ENCODE data around the gene NEMP1.
"Not testable (repeated sequence)": the region's sequence is repeated elsewhere in the genome, so short reads cannot be mapped to it uniquely, and the experiment has no call there.

The NEMP1 gene, protein sequence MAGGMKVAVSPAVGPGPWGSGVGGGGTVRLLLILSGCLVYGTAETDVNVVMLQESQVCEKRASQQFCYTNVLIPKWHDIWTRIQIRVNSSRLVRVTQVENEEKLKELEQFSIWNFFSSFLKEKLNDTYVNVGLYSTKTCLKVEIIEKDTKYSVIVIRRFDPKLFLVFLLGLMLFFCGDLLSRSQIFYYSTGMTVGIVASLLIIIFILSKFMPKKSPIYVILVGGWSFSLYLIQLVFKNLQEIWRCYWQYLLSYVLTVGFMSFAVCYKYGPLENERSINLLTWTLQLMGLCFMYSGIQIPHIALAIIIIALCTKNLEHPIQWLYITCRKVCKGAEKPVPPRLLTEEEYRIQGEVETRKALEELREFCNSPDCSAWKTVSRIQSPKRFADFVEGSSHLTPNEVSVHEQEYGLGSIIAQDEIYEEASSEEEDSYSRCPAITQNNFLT

DNA sequence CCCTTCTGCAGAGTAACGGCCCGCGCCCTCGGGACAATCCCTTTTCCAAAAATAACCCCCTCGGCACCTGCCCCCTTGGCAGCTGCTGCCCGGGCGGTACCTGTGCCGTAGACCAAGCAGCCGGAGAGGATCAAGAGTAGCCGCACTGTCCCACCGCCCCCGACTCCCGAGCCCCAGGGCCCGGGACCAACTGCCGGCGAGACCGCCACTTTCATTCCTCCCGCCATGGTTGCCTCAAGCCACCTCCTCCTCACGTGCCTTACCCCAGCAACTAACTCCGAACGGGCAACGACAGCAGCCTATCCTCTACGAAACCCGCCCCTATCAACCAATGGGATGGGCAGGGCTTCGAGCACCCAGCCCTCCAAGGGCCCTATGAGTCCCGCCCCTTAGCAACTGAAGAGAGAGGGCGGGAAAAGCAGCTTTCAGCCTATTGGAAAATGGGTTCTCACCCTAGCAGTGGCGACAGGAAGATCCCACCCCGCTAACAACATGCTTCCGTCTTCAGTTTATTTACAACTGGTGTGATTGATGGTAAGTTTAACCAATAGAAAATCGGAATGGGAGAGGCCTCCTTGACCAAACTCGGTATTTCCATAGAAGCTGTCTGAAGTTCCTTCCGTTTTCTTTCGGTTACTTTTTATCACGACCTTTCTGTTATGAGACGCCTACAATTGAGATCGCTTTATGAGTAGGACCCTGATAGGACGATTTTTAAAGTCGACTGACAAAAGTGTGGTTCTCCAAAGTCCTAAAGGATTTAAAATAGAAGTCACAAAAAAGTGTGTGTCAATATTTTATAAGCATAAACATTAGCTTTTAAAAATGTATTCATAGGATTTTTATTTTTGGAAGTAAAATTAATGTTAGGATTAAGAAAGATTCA lies at the start of gene NEMP1:
TSS of gene NEMP1 (minus strand) at position 273 of the 886 bp plus-strand sequence. CDS start at position 227, 46 bp downstream.
- DNase-seq = peak; percentile 93

DNA sequence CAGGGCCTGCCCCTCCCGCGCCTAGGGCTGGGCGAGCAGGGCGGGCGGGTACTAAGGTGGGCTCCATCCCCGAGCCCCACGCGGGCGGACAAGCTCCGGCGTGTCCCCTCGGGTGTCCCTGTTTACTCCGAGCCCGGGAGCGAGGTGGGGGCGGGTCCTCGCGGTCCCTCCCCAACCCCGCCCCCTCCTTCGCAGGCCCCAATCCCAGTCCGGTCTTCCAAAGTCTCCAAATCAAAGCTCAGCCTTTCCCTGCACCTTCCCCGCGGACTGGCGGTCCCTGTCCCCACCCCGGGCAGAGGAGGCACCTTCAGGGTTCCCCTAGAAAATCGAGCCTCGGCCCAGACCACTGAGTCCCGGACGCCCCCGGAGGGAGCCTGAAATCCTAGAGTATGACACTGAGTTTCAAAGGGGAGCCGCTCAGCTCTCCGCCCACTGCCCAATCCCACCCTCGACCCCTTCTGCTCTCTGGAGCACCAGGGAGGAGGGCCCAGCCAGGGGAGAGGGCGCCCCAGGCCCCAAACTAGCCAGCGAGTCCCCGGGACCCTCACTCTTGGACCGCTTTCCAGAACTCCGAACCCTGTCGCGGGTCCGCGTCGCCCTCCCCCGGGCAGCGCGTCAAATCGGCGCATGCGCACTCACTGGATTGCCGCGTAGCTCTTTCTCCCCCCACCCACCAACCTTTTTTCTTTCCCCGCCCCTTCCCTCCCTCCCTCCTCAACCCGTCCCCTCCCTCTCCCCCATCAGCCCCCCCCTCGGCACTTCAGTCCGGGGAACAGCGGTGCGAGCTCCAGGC lies 49.3 kb upstream of the NEMP1 start, which contains the start of gene LRP1:
TSS of gene LRP1 (plus strand) at position 758 of the 793 bp plus-strand sequence. CDS start 482 bp downstream, outside the sequence.
- peak; percentile 68 for DNase-seq

DNA sequence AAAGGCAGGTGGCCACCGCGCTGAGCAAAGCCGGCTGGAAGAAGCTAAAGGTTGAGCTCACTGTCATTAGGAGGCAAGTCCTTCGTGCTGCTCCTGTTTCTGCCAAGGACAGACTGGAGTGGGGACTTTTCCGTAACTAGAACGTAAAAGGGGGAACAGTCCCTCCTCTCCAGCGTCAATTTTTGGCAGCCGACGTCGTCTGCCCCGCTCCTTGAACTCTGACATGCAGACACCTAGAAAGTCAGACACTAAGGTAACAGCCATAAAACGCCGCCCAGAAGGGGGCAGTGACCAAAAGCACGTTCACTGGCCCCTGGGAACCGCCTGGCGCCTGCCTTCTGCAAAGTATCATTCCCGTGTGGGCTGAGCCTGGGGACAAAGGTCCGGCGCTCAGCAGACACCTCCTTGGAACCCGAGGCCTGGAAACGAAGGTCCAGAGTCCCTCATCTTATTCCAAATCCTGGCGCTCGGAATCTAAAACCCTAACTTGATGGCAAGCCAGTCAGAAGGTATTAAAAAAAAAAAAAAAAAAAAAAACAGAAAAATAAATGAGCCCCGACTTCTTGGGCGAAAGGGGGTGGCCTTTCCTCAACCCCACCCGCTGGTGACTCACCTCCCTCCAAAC lies 48.6 kb upstream of the NEMP1 start:
- DNase-seq = peak; percentile 7

DNA sequence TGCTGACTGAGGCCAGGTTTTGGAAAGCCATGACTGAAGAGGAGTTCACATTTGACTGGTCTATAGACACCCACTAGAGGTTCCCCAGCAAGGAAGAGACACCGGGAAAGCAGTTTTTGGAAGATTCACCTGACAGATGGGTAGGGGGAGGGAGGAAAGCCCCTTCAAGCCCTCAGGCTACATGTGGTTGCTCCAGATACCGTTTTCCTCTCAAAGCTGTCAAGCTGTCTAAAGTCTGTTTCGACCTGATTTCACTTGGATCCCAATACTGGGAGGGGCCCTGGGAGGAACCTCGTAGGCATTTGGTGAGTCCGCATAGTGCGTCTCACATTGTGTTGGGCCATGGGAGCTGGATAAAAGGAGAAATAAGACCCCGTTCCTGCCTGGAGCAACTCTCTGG lies 48.0 kb upstream of the NEMP1 start:
- no peak for DNase-seq

DNA sequence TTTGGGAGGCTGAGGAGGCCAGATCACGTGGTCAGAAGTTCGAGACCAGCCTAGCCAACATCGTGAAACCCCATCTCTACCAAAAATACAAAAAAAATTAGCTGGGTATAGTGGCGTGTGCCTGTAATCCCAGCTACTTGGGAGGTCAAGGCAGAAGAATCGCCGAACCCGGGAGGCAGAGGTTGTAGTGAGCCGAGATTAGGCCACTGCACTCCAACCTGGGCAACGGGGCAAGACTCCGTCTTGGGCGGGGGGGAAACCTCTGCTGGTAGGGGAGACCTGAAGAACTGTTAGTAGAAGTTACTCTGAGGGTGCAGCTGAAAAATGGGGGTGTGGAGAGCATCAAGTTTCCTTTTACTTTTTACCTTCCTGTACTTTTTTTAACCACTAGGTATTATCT lies 47.5 kb upstream of the NEMP1 start:
- no peak for DNase-seq

DNA sequence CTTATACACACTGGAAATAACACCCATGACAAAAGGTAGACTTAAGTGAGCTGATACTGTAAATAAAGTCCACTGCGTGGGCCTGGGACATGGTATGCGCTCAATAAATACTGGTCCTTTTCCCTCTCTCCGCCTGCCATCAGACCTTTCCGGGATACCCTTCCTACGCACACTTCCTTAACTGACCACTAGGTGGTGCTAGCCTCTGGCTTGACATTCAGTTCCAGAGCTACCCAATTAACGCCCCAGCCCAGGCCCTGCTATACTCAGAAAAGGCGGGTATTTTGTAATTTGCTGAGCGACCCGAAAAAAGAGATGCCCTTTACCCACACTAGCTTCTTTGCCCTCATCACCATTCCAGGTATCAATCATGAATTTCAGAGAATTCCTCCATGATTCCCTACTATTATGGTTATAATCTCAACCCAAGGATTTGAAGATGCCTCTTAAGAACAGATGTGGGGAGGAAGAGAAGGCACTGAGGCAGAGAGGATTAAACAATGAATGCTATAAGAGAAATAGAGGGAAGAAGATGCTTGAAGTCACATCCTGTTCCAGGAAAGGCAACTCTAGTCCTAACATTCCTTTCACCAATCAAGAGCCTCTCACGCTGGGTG lies 45.8 kb upstream of the NEMP1 start:
- peak; percentile 52 for DNase-seq

DNA sequence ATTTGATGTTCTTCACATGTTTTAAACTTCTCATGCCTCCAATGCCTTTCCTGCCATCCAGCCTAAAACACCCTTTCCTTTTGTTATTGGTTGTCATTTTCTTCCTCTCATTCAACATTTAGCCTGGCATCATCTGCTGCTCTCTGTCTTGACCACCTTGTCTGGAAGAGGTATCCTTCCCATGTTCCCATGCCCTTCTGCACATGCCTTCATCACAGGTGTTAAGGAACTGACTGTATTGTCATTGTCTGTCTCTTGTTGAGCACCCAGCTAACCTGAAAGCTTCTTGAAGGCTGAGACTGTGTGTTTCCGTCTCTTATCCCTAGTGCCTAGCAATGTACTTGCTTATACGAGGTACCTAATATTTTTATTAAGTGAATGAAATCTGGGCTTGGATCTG lies 45.2 kb upstream of the NEMP1 start:
- DNase-seq = no peak

DNA sequence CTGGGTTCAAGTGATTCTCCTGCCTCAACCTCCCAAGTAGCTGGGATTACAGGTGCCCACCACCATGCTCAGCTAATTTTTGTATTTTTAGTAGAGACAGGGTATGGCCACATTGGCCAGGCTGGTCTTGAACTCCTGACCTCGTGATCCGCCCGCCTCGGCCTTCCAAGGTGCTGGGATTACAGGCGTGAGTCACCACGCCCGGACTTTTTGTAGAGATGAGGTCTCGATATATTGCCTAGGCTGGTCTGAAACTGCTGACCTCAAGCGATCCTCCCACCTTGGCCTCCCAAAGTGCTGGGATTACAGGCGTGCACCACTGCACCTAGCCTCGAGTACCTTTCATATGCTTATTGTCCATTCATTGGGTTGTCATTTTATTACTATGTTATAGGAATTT lies 42.1 kb upstream of the NEMP1 start:
- DNase-seq = not testable (repeated sequence)

DNA sequence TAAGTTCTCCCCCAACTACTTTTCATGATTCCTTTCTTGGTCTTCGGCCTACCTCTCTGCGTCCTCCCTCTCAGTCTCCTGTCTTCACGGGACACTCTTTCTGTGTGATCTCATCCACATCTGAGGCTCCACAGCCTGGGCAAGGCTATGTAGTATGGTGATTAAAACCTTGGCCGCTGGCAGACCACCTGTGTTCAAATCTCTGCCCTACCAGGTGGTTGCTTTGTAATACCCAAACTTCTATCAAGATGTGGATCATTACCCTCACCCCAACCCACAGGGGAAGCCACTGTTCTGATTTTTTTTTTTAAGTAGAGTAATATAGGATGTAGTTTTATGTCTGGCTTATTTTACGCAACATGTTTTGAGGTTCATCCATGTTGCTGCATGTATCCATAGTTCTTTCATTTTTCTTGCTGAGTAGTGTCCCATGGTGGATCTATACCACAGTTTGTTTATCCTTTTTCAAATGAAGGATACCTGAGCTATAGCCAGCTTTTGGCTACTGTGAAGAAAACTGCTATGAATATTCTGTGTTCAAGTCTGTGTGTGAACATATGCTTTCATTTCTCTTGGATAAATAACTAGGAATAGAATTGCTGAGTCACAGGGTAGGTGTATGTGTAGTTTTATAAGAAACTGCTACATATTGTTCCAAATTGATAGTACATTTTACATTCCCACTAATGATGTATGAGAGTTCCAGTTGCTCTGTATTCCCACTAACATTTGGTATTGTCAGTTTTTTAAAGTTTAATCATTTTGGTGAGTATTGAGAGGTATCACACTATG lies 40.9 kb upstream of the NEMP1 start:
- DNase-seq = no peak

DNA sequence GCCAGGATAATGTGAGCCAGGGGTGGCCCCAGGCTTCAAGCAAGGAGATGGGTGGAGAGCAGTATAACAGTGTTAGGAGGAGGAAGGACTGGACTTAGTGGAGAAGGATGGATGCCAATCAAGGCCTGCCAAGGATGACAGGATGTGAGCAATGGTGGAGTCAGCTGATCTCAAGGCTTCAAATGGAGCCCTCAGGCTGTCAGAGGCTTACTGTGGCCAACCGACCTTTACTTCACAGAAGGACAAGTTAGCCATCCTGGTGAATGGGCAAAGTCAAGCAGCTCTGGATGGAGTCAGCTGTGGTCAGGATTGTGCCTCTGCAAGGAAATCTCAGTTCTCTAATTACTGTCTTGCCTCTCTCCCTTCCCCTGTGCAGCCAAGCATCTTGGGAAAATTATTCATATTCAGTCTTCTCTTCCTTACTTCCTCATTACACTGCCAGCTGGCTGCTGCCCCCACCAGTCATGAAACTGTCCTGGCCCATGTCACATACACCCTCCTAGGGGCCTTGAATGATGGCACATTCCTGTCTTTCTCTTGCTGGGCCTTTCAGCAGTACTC lies 40.2 kb upstream of the NEMP1 start:
- no peak for DNase-seq

DNA sequence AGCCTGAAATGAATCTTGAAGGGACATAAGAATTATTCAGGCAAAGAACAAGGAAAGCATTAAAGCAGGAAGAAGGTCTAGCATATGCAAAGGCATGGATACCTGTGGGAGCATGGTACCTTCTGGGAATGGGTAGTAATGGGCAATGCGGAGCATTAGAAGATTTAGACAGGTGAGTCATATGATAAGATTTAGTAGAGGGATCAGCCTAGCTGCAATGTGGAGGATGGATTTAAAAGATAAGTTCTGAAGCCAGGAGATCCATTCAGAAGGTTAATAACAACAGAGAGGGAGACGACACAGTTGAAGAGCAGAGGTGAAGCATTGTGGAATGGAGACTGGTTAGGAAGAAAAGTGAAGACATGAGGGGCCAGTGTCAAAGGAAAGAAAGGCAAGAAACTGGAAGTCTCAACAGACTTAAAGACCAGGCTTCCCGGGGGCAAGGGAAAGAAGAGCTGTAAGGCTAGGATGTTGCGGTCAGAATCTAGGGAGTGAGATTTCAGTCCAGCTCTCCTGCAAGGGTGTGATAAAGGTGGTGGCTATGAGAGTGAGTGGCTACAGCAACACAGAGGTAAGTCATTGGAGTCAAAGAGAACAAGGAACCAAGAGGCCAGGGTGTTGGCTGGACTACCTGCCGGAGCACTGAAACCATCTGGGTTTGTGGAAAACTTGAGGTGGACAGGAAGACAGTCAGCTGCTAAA lies 38.1 kb upstream of the NEMP1 start:
- no peak for DNase-seq

DNA sequence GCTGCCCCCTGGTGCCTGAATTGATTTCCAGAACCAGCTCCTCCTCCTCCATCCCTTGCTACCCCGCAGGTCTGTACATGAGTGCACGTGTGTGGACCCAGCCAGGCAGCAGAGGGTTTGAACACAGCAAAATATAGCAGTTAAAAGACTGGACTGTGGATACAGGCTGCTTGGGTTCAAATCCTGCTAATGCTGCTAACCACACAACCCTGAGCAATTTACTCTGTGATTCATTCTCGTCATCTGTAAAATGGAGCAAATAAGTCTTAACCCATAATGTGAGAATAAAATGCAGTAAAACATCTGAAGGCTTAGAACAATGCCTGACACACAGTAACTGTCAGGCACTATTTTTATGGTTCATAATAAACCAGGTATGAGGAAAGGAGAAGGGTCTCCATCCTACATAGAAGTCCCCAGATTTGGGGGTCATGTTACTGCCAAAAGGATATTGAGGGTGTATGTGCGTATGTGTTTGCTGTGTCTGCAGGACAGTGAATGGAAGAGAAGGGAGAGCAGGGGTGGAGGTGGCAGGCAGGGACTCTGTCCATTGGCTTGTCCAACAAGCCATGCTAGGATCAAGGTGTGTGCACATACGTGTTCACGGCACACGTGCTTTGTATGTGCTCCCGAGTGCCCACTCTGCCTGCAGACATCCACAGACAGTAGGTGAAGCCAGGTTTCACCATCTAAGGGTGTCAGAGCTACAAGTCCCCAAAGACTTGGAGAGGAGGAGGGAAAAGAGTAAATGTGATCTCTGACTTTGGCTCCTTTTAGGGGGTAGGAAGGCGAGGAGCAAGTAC lies 34.1 kb upstream of the NEMP1 start:
- no peak for DNase-seq

DNA sequence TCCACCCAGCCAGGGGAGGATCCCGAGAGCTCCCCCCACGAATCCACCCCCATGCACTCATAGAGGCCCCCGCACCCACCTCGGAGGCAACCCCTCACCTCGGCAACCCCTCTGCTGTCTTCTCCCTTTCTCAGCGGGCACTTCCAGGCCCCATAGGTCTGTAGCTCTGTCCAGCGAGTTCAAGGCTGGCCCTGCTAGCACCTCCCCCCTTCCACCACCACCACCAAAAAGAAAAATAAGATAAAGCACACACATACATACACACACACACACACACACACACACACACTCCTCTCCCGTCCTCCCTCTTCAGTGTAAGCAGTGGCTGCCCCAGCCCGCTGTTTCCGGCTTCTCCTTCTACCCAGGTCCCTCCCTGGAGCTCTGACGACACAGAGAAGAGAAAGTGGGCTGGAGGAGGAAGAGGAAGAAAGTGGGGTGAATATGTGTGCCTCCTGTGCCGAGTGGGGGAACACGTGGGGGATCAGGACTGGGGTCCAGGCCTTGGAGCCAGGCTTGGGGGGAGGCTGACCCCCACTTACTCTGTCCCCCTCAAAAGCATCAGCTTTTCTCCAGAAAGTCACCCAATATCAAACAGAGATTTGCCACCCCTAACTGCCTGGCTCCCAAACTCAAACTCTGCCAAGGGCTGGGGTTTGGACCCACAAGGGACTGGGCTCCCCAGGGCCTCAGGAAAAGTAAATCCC lies 32.6 kb upstream of the NEMP1 start, which contains the start of gene STAT6:
TSS of gene STAT6 (minus strand) at position 332 of the 704 bp plus-strand sequence. CDS start 3,084 bp downstream, outside the sequence.
- peak; percentile 75 for DNase-seq

DNA sequence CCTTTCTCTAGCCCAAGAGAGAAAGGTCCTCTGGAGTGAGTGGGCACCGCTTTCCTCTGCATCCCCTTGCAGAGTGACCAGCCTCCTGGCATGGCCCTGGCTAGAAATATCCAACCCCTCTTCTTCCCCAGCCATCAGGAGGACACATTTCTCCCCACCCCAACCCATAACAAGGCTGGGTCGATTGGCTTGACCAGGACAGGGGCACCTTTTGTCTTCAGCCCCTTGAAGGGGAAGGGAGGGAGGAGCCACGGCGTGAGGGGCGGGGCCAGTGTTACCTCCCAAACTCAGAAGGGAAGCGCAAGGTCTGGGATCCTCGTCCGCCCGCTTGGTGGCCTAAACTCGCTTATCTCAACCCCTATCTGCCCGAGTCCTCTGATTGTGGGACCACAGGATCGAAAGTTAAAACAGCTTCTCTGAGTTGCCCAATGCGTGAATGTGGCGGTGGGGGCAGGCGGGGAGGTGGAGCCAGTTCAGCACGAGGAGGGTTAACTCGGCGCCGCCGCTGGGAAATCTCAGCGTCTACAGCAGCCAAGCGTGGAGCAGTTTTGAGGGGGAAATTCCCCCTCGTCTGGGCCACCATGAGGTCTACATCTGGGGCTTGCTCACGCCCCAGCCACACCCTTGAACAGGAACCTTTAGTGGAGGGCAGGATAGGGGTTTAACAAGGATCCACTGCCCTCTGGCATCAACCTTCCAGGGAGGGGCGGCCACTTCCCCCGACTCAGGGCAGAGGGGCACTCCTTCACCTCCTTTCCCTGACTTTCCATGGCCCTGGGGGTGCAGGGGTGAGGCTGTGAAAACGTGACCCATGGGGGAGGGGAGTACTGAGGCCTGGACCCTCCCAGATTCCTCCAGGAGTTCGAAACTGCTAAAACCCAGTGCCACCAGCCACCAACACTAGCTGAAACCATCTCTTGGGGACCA lies 31.8 kb upstream of the NEMP1 start:
- DNase-seq = peak; percentile 46

DNA sequence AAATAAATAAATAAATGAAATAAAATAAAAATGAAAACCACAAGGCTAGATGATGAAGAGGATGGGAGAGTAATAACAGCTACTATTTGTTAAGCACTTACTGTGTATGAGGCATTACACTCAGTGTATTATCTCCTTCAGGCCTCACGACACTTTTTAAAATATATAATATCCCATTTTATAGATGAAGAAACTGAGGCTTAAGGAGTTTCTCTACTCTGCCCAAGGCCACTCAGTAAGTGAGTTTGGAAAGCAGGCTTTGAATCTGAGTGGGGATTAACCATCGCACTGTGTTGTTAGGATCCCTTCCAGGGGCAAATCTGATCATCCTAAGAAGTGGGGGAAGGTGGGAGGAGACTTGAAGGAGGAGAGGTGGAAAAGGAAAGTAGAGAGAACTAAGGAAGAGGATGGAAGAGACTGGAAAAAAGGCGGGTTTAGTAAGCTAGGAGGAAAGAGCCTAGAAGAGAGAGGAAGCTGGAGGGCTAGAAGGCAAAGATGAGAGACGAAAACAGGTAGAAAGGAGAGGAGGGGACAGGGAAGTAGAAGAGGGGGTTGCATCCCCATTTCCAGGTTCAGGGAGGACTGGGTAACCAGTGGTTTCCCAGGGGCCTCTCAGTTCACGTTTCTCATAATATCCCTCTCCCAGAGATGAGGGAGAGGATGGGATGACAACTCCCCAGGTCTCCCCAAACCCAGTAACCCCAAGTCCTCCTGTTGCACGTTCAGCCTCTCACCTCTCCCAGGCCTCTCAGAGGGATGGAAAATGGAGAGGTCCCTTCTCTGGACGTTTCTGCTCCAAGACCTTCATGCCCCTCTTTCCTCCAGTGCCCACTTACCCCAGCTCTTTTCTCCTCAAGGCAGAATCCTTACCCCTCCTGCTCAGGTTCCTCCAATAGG lies 30.9 kb upstream of the NEMP1 start:
- DNase-seq = no peak

All from activated effector memory CD4-positive, alpha-beta T cell treated with Interleukin-2 at 50 U/mL for 16 hours (primary cell).